GM19193 (cell line): Measurements from ENCODE around the gene PIK3C2B.

ENCODE experiments used
- POLR2A ChIP-seq: IDR thresholded peaks from 4 replicates; pipeline ENCODE4 v1.6.1; 2011; ENCODE audit not compliant: insufficient read depth, insufficient read length; ENCODE audit errors: extremely low read depth

PIK3C2B gene

DNA sequence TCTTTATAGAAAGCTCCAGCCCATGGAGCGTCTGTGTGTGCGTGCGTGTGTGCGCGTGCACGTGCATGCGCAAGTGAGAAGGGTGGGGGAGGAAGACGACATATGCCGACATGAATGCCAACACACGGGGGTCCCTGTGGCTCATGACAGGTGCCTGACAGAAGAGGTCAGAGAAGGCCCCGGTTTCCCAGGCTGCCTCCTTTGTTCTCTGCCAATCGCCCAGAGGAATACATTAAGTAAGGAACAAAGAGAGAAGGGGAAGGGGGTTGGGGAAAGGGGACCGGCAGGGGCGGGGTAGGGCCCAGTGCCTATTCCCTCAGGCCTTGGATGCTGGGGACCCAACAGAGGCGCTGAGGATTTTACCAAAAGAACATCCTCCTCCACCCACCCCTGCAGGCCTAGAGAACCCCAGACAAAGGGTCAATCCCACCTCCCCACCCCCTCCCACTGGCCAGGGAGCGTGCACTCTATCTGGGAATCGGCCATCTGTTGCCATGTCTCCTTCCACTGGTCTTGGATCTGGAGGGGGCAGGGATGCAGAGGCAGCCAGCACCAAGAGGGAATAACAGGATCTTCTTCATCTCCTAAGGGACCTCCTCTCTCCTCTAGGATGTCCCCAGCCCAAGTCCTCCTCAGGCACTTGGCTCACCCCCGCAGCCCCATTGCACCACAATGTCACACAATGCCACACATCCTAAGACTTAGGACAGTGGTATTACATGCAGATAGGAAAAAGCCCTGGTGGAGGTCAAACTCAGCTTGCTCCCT is 39.4 kb downstream of the PIK3C2B start:
- no peak for TF ChIP-seq POLR2A

DNA sequence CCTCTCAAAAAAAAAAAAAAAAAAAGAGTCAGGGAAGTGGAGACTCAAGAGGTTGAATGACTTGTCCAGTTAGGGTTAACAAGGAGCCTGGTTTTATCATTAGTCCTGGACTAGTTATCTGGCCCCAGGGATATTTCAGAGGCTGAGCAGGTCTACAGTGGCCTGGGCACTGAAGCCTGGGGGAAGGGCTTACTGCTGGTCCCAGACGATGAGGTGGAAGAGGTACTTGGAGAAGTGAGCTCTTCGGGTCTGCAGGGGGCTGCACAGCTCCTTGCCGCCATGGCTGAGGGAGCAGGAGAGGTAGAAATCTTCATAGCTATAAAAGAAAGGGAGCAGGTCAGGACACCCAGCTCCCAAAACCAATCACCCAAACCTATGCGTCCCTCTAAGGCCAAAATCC is 40.1 kb downstream of the PIK3C2B start:
- TF ChIP-seq POLR2A: no peak

DNA sequence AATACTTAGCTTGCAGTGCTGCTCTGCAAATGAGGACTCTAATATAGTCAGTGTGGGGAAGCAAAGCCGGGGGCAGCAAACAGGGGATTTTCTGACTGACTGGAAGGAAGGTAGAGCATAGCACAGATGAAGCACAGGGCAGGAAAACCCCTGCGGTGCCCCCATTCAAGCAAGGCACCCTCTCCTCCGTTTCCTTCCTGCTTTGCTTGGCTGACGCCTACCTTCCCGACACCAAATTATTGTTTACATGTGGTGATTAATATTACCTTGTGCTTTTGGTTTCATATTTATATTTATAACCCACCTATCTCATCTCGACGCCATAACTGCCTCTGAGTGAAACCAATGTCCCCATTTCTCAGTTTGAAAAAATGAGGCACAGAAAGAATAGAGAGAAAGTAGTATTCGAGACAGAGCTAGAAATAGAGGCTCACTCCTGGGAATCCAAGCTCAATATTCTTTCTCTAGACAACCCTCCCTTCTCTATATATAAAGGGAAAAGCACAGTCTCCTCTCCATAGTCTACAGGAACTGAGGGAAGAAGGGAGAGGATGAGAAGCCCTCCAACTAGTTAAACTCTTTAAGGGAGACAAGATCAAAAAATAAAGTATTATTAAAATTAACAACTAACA is 41.3 kb downstream of the PIK3C2B start:
- no peak for TF ChIP-seq POLR2A

DNA sequence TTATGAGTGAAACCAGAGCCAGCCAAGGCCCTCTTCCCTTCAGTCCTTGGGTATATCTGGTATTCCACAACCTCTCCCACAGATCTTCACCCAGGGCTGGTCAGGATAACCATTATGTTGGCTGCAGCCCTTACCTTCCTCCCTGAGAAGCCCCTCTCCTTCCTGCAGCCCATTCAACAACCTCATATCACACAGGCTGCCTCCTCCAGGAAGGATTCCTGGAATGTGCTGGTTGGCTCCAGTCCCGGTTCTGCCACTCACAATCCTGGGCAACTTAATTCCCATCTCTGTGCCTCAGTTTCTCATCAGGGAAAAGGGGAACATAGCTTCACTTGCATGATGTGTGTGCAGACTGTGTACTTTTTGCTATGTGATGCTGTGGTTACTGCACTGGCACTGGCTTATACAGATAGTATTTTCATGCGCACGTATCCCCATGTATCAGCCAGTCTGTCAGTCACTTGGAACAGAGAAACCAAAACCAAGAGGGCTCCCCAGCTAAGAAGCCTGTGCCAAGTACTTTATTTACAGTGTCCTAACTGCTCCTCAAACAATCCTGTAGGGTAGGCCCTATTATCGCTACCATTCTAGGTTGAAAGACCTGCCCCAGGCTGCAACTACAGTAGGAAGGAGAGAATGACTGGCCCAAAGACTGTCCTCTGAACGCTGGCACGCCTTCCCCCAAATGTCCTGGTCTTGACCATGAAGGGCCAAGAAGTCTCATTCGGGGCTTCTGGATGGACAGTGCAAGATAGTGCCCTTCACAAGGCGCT is 43.1 kb downstream of the PIK3C2B start:
- no peak for TF ChIP-seq POLR2A

DNA sequence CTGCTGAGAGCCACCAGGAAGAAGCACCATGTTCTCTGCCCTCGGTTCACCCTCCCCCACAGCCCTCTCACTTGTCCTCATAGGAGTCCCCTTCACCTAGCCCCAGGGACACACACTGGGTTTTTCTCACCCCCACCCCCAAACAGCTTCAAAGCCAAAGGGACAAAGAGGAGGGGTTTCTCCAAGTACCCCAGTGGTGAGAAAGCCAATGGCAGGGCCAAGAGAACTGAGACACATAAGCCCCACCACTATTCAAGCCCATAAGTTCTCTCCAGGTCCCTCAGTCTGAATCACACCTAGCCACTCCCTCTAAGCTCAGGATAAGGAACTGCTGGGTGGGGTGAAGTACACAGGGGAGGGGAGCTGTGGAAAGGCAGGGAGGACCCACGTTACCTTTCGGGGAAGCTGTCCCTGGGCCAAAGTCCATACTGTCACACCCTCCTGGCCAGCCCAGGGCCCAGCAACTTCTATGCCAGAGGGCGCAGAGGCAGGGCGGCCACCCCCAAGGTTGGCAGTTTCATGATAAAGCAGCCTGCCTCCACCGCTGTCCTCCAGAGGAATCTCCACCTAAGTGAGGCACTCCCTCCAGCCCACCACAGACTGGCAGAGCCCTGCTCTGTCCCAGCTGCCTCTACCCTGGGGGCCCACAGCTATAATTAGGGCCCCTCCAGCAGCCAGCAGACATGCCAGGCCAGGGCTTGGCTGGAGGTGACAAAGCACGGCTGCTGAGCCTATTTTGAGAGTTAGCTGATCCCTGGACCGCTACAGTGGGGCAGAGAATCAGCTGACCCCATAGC is 43.9 kb downstream of the PIK3C2B start:
- no peak for TF ChIP-seq POLR2A

DNA sequence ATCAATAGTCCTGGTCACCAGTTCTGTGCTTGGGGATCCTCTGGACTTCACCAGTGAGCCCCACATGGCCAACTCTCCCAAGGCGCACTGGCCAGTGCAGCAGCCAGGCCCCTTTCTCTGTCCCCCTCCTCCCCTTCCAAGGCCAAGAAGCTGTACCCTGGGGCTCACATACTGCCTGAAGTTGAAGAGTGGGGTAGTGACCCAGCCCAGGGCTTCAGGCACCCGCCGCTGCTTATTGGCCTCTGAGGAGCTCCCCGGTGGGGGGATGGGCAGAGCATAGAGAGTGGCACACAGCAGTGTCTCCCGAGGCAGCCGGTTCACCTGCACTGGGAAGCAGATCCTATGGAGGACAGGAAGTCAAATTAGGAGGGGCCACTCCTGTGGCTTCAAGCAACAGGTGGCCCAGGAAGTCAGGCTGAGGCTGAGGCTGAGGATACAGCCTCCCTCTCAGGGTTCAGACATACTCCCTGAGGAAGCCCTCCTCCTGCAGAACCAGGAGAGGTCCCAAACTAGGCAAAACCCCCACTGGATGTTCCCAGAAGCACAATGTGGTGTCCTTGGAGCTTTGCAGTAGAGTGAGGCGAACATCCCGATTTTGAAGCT is 44.8 kb downstream of the PIK3C2B start:
- TF ChIP-seq POLR2A: no peak

DNA sequence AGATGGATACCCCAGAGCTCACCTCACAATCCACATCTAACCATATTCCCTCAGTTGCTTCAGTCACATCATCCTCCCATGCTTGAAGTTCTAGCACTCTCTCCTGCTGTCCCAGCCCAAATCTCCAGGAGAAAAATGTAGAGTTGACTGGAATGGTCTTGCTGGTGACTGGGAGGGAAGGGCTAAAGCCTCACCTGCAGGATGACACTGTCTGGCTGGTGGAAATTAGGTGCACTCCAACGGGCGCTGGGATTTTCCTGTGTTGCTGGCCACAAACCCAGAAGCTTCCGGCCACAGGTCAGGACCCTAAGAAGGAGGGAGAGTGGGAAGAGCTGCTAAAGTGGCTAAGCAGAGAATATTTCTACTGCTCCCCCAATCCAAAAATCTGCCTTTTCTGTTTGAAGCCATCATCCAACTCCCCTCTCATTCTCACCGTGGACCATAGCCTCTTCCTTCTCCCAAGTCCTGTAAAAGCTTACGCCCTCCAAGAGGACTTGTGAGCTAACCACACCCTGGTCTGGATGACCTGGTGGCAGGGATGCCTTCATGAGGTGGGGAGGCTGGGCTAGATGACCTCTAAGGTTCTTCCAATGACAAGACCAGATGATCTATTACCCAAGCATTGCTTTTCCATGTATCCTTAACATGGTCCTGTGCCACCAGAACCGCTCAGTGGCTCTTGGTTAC is 45.5 kb downstream of the PIK3C2B start:
- no peak for TF ChIP-seq POLR2A

DNA sequence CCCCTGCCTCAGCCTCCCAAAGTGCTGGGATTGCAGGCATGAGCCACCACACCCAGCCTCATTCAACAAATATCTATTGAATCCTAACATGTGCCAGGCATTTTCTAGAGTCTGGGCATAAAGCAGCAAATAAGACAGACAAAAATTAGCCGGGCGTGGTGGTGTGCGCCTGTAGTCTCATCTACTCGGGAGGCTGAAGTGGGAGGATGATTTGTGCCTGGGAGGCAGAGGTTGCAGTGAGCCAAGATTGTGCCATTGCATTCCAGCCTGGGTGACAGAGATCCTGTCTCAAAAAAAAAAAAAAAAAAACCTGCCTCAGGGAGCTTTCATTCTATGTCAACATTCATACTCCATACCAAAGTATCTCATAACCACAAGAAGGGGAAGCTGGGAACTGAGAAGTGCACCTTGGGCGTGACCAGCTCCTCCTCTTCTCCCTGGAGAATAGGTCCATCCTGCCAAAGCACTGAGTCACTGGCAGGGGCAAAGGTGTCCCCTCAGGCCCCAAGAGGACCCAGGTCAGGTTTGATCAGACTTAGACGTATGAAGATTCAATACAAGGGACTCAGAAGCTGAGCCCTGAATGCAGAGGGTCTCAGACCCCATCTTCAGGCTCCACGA is 46.2 kb downstream of the PIK3C2B start:
- TF ChIP-seq POLR2A: no peak

DNA sequence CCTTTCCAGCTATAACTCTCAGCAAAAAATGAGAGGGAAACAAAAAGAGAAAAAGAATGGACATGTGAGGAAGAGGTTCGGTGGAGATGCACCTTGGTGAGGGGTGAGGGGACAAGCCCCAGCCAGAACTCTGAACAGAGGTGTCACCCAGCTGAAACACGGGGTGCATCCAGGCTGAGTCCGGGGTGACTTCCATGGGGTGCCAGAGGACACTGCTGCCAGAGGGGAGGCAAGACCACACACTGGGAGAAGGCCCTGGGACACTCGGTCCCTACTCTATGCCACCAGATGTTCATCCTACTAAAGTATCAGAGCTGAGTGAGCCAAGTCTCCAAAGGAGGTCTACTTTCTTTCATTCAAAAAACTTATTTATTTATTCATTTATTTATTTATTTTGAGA is 46.9 kb downstream of the PIK3C2B start:
- TF ChIP-seq POLR2A: no peak

DNA sequence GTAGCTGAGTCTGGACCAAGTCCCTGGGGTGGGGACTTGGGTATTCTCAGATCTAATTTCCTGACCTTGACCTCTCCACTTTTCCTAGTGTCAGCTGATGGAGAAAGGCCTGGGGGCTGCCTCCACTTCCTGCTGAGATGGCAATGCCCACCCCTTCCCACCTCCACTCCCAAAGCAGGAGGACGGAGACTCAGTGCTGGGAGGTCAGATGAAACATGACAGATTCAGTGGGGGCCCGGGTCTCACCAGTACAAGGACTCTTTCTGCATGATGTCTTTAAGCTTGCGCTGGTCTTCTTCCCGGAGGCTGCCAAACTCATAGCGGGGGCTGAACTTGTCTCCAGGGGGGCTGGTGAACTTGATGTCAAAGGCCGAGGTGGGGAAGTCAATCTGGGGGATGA is 47.4 kb downstream of the PIK3C2B start:
- no peak for TF ChIP-seq POLR2A

DNA sequence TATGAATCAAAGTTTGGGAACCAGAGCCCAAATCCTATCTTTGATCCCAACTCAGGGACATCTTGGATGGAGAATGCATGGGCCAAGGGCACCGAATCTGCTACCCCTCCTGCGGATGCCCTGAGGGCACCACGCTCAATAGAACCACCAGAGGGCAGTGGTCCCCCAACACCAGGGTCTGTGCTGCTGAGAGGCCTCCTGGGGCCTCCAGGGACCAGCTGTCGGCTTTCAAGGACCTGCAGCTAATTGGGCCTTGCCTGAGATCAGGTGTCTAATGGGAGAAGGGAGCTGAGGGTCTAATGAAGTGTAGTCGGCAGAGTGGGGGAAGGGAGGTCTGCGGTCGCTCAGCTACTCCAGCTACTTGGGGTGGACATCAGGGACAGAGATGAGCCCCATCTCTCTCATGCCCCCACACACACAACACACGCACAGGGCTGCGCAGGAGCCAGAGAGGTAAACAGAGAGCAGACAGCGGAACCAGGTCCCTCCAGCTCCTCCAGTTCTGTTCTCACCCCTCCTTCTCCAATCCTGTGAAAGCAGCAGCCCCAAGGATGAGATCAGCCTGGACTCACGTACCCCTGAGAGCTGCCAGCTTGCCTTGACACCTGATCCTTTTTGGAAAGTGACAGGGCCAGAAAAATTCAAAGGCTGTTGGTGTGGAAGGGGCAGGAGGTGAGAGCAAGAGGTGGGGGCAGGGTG is 48.0 kb downstream of the PIK3C2B start:
- no peak for TF ChIP-seq POLR2A

DNA sequence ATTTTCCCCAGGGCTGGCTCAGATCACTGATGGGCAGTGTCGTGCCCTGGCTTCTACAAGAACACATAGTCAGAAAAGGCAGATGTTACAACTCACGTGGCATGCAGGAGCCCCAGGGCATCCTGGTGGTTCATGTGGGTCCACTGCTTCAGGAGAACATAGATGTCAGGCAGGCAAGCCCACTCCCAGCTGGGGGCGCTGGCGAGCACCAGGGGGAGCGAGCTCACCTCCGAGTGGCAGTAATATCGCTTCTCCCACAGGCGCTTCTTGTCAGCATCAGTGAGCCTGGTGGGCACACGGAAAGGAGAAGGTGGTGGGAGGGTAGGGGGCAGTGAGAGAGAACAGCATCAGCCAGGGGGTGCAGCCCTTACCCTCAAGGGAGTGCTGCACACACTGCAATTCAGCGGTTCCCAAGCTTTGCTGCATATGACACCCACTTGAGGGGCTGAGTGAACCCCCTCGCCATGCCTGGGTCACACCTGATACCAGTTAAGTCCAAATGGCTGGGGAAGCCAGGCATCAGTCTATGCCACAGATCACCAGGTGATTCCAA is 48.7 kb downstream of the PIK3C2B start:
- TF ChIP-seq POLR2A: no peak
